Mesenchymal stem cell (in vitro differentiated cells and primary cell): ENCODE data around the gene RTRAF.

Source experiments
- DNase-seq: peaks from one replicate; pipeline ENCODE4 v3.0.0-alpha.2; 2013
- H2AFZ ChIP-seq: one replicate; pipeline ENCODE4 v1.6.1; 2013; ENCODE audit warnings: low read depth, mild to moderate bottlenecking, control low read depth, inconsistent platforms, low read length, moderate library complexity
- H2AK5ac ChIP-seq: 2 replicates; pipeline ENCODE4 v1.6.1; 2013; ENCODE audit warnings: low read length, moderate library complexity, mild to moderate bottlenecking, inconsistent platforms; ENCODE audit not compliant: severe bottlenecking
- H2BK120ac ChIP-seq: one replicate; pipeline ENCODE4 v1.6.1; 2013; ENCODE audit warnings: low read depth, mild to moderate bottlenecking, inconsistent platforms, low read length, moderate library complexity
- H2BK12ac ChIP-seq, 2 experiments: one replicate each; pipeline ENCODE4 v1.6.1; 2013; ENCODE audit warnings: inconsistent platforms in 2 of 2, low read length in 2 of 2, mild to moderate bottlenecking in 2 of 2, moderate library complexity in 2 of 2, control low read depth in 1 of 2
- H2BK15ac ChIP-seq: one replicate; pipeline ENCODE4 v1.6.1; 2013; ENCODE audit warnings: mild to moderate bottlenecking, low read depth, inconsistent platforms; ENCODE audit not compliant: poor library complexity, severe bottlenecking
- H2BK5ac ChIP-seq: 2 replicates; pipeline ENCODE4 v1.6.1; 2013; ENCODE audit warnings: low read depth, mild to moderate bottlenecking, low read length, control low read depth, inconsistent platforms; ENCODE audit not compliant: poor library complexity, severe bottlenecking
- H3K14ac ChIP-seq, 2 experiments: one replicate each; pipeline ENCODE4 v1.6.1; 2013; ENCODE audit warnings: inconsistent platforms in 2 of 2, low read length in 2 of 2, control low read depth in 1 of 2, mild to moderate bottlenecking in 1 of 2, moderate library complexity in 1 of 2
- H3K18ac ChIP-seq, 2 experiments: one replicate each; pipeline ENCODE4 v1.6.1; 2013; ENCODE audit warnings: inconsistent platforms in 2 of 2, low read length in 2 of 2, control low read depth in 1 of 2, low read depth in 1 of 2, mild to moderate bottlenecking in 1 of 2
- H3K23ac ChIP-seq, 2 experiments: one replicate each; pipeline ENCODE4 v1.6.1; 2013; ENCODE audit warnings: inconsistent platforms in 2 of 2, low read length in 2 of 2, mild to moderate bottlenecking in 2 of 2, moderate library complexity in 2 of 2, control low read depth in 1 of 2
- H3K27ac ChIP-seq: 2 replicates; pipeline ENCODE4 v1.5.1; 2013; ENCODE audit warnings: mild to moderate bottlenecking, moderate library complexity, low read length, control low read depth, inconsistent platforms; ENCODE audit not compliant: poor library complexity, severe bottlenecking
- H3K27me3 ChIP-seq, 2 experiments: 2 replicates each; pipeline versions ENCODE4 v1.6.1 to v1.7.0; 2013; ENCODE audit warnings: low read length in 2 of 2, mild to moderate bottlenecking in 2 of 2, moderate library complexity in 2 of 2, control low read depth in 1 of 2, inconsistent platforms in 1 of 2; ENCODE audit not compliant: control insufficient read depth in 1 of 2, insufficient read depth in 1 of 2
- H3K36me3 ChIP-seq, 2 experiments: 2 replicates each; pipeline versions ENCODE4 v1.6.1 to v1.7.0; 2013; ENCODE audit warnings: low read length in 2 of 2, control low read depth in 1 of 2, inconsistent platforms in 1 of 2, low read depth in 1 of 2, mild to moderate bottlenecking in 1 of 2; ENCODE audit not compliant: insufficient read depth in 2 of 2, control insufficient read depth in 1 of 2
- H3K4ac ChIP-seq, 2 experiments: one replicate each; pipeline ENCODE4 v1.6.1; 2013; ENCODE audit warnings: inconsistent platforms in 2 of 2, low read length in 2 of 2, mild to moderate bottlenecking in 2 of 2, moderate library complexity in 2 of 2, control low read depth in 1 of 2, low read depth in 1 of 2
- H3K4me1 ChIP-seq: 2 replicates; pipeline ENCODE4 v1.6.1; 2013; ENCODE audit warnings: low read depth, low read length, control low read depth; ENCODE audit not compliant: control insufficient read depth, insufficient read depth
- H3K4me2 ChIP-seq: 2 replicates; pipeline ENCODE4 v1.6.1; 2013; ENCODE audit warnings: low read length, mild to moderate bottlenecking, inconsistent platforms; ENCODE audit not compliant: poor library complexity, severe bottlenecking
- H3K4me3 ChIP-seq, 2 experiments: 2 replicates each; pipeline versions ENCODE4 v1.5.1 to v1.7.0; 2013; ENCODE audit warnings: low read length in 2 of 2, mild to moderate bottlenecking in 2 of 2, control low read depth in 1 of 2, low read depth in 1 of 2; ENCODE audit not compliant: insufficient read depth in 1 of 2
- H3K79me1 ChIP-seq: replicated peaks from 2 replicates; pipeline ENCODE4 v1.6.1; 2013; ENCODE audit warnings: mild to moderate bottlenecking, control low read depth, low read length, inconsistent platforms; ENCODE audit not compliant: poor library complexity, severe bottlenecking
- H3K9ac ChIP-seq: 2 replicates; pipeline ENCODE4 v1.7.0; 2013; ENCODE audit warnings: mild to moderate bottlenecking, low read length, moderate library complexity
- H3K9me3 ChIP-seq: 2 replicates; pipeline ENCODE4 v1.7.0; 2013; ENCODE audit warnings: mild to moderate bottlenecking, low read length; ENCODE audit not compliant: control insufficient read depth
- H4K8ac ChIP-seq: one replicate; pipeline ENCODE4 v1.6.1; 2013; ENCODE audit warnings: inconsistent platforms, mild to moderate bottlenecking, low read length, moderate library complexity
- H4K91ac ChIP-seq: one replicate; pipeline ENCODE4 v1.6.1; 2013; ENCODE audit warnings: mild to moderate bottlenecking, low read length, inconsistent platforms
- WGBS: methylation state at CpG from one replicate; pipeline ENCODE4 v1.1.7; 2013; ENCODE audit warnings: mixed read lengths; 5-methylcytosine and 5-hydroxymethylcytosine counted together

The RTRAF gene

GRCh38 chr14:52021957-52022600, 32.7 kb downstream of the RTRAF start:
- peak; percentile 54 for DNase-seq
- Histone ChIP-seq H2AFZ (no peak overlapping the region), H2BK15ac (no peak overlapping the region), H3K18ac (peak overlapping the region in 1 of 2 experiments; percentile 19), H3K27ac (no peak overlapping the region), H3K36me3 (peaks cover 1 to 32% of the 10 kb centered on the region in 2 experiments), H2BK12ac (peak overlapping the region in 1 of 2 experiments; percentile 47), H2BK120ac (no peak overlapping the region), H3K4me1 (peaks cover 4% of the 10 kb centered on the region), H3K79me1 (no peaks in the 10 kb centered on the region), H3K9ac (no peak overlapping the region), H4K91ac (no peak overlapping the region), H3K4ac (peak overlapping the region in 1 of 2 experiments; percentile 62), H2AK5ac (no peak overlapping the region), H4K8ac (no peak overlapping the region), H3K4me2 (no peak overlapping the region), H2BK5ac (no peak overlapping the region), H3K9me3 (no peaks in the 10 kb centered on the region), H3K27me3 (peaks cover 0 to 1% of the 10 kb centered on the region in 2 experiments), H3K14ac (no peak overlapping the region), H3K23ac (no peak overlapping the region), H3K4me3 (no peak overlapping the region)
- 76% methylated on average over 4 of the region's 6 CpGs for WGBS

DNA sequence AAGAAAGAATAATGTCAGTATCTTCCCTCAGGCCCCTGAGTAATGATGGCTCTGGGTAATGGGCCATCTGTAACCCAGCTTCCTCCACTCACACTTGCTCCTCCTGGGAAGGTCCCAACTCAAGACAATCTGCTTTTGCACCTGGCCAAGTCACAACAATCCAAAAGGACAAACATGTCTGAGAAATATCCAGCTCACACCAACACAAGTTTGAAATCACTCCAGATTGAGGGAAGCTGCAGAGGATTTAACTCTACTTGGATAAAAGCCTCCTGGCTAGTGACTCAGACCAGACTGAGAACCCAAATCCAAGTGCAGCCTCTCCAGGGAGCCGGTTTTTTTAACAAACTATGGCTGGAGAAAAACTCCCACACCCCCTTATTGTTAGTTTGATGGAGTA, 34.2 kb downstream of the RTRAF start:
- peaks cover 4% of the 10 kb centered on the region for H3K4me1 ChIP-seq
- H3K27me3 ChIP-seq = no peaks in the 10 kb centered on the region
- H3K36me3 ChIP-seq = peaks cover 2 to 35% of the 10 kb centered on the region in 2 experiments
- no peak overlapping the region for H2BK5ac ChIP-seq
- no peaks in the 10 kb centered on the region for H3K9me3 ChIP-seq
- no peak overlapping the region for H2AFZ ChIP-seq
- H2BK120ac ChIP-seq = no peak overlapping the region
- no peak overlapping the region for H3K27ac ChIP-seq
- H3K4ac ChIP-seq = no peak overlapping the region
- no peak overlapping the region for H4K8ac ChIP-seq
- no peaks in the 10 kb centered on the region for H3K79me1 ChIP-seq
- no peak overlapping the region for H3K14ac ChIP-seq
- no peak overlapping the region for H4K91ac ChIP-seq
- H3K18ac ChIP-seq = no peak overlapping the region
- H3K23ac ChIP-seq = no peak overlapping the region
- DNase-seq = peak; percentile 53
- no peak overlapping the region for H2BK15ac ChIP-seq
- H2BK12ac ChIP-seq = no peak overlapping the region
- no peak overlapping the region for H3K4me2 ChIP-seq
- no peak overlapping the region for H3K9ac ChIP-seq
- H3K4me3 ChIP-seq = no peak overlapping the region
- H2AK5ac ChIP-seq = no peak overlapping the region
- no CpG with 5 or more reads among the region's 1 CpG for whole genome bisulfite sequencing

- Histone ChIP-seq H3K9me3 (no peaks in the 10 kb centered on the region), H3K79me1 (no peaks in the 10 kb centered on the region), H3K18ac (no peak overlapping the region), H2BK5ac (no peak overlapping the region), H3K23ac (no peak overlapping the region), H2AFZ (no peak overlapping the region), H3K4me1 (peaks cover 4% of the 10 kb centered on the region), H2BK12ac (no peak overlapping the region), H3K4ac (no peak overlapping the region), H2AK5ac (no peak overlapping the region), H3K27me3 (no peaks in the 10 kb centered on the region), H2BK120ac (no peak overlapping the region), H3K4me2 (no peak overlapping the region), H3K36me3 (peaks cover 2 to 23% of the 10 kb centered on the region in 2 experiments), H3K4me3 (no peak overlapping the region), H4K8ac (no peak overlapping the region), H3K9ac (peak overlapping the region; percentile 0), H3K14ac (no peak overlapping the region), H2BK15ac (no peak overlapping the region), H4K91ac (no peak overlapping the region), H3K27ac (no peak overlapping the region)
- peak; percentile 83 for DNase-seq
These were observed 36.0 kb downstream of the RTRAF start for GRCh38 chr14:52025310-52025709.

GRCh38 chr14:52026017-52026660, 36.8 kb downstream of the RTRAF start:
- 79% methylated on average over 5 of the region's 8 CpGs for WGBS
- Histone ChIP-seq H4K91ac (peak overlapping the region; percentile 84), H3K18ac (peak overlapping the region; percentile 52 to 82)

More at GRCh38 chr14:52026017-52026660, 36.8 kb downstream of the RTRAF start:
- no peak overlapping the region for H3K27ac ChIP-seq
- peak overlapping the region; percentile 0 for H3K9ac ChIP-seq
- no peaks in the 10 kb centered on the region for H3K79me1 ChIP-seq
- peaks cover 4% of the 10 kb centered on the region for H3K4me1 ChIP-seq
- H3K4me3 ChIP-seq = no peak overlapping the region
- H2BK120ac ChIP-seq = no peak overlapping the region
- H2BK5ac ChIP-seq = no peak overlapping the region
- peak overlapping the region in 1 of 2 experiments; percentile 23 for H3K14ac ChIP-seq
- peak overlapping the region; percentile 65 for H2BK15ac ChIP-seq
- H3K27me3 ChIP-seq = no peaks in the 10 kb centered on the region
- H3K4ac ChIP-seq = no peak overlapping the region
- H3K36me3 ChIP-seq = peaks cover 2 to 23% of the 10 kb centered on the region in 2 experiments
- H3K4me2 ChIP-seq = no peak overlapping the region
- peak overlapping the region; percentile 60 to 98 for H2BK12ac ChIP-seq
- H3K23ac ChIP-seq = no peak overlapping the region
- H2AFZ ChIP-seq = no peak overlapping the region
- peak overlapping the region; percentile 11 for H2AK5ac ChIP-seq
- peak overlapping the region; percentile 62 for H4K8ac ChIP-seq
- no peak for DNase-seq
- no peaks in the 10 kb centered on the region for H3K9me3 ChIP-seq
